ENCODE data around the gene LIPA. TPM values are rescaled to one million over a fixed set of nuclear protein-coding genes. Genes with fewer than 3 reads are reported as not detected.

LIPA gene
- total RNA-seq, 1 donor from 2014 or later: 20.1 TPM

DNA sequence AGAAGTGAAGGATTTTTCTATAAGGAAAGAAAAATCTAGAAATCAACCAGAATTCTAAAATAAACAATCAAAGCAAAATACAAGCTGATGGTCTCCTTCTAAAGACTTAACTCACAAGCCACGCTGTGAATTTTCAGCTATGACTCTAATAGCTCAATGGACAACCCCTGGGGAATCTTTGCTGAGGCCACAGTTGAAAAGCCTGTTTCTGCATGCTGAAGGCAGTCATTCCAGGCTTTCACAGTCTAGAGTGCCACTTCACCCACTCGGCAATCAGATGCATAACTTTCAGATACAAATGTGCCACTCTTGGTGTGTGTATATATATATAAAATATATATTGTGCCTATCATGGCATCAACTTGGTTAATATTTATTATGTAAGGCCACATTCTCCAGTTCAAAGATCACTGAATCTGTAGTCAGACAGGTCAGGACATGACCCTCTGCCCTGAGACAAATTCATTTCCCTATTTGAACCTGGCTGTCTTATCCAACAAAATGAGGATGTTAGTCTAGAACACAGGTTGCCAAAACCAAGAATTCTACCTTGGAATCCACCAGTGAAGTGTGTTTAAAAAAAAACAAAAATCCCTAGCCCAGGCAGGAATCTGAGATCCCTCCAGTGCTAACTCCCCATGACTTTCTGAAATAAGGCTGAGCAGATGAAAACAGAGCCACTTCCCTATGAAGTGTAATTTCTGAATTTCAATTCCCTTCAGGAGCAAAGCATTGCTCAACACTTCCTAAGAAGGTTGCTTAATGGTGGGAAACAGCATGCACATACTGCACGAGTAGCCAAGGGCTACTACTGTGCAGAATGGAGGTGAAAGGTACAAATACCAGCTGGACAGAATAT is 9.9 kb downstream of the LIPA start:
- intact Hi-C loops (cut with micrococcal nuclease): no loop called here

DNA sequence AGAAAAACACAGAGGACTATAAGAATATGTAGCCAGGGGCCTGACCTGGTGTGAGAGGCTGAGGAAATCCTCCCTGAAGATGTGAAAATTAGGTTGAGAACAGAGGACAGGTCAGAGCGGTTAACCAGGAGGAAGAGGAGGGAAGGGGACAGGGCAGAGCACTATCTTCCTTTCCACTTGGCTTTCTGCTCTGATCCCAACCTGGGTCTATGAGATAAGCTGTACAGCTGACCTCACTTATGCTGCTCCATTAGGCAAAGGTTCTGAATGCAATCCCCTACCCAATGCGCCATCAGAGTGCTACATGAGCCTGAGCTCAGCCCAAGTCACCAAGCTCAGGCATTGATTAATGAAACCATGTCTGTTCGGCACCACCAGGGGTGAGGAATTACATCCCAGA is 10.5 kb downstream of the LIPA start:
- intact Hi-C loops (cut with micrococcal nuclease): no loop called here

DNA sequence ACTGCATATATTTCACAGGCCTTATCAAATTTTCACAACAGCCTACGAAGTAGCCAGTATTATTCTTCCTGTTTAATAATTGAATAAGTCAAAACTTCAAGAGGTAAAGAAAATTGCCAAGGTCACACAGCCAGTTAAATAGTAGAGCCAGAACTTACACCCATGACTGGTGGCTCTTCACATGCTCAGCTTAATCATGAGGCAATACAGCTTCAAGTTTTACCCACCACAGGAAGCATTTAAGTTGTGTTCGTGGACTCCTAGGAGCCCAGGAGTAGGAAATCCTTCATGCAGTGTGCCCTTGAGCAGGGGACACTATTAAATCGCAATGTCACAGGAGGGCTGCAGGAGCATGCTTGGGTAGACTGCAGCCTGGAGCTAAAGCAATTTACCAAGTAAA is 11.1 kb downstream of the LIPA start:
- intact Hi-C loops (cut with micrococcal nuclease): no loop called here

DNA sequence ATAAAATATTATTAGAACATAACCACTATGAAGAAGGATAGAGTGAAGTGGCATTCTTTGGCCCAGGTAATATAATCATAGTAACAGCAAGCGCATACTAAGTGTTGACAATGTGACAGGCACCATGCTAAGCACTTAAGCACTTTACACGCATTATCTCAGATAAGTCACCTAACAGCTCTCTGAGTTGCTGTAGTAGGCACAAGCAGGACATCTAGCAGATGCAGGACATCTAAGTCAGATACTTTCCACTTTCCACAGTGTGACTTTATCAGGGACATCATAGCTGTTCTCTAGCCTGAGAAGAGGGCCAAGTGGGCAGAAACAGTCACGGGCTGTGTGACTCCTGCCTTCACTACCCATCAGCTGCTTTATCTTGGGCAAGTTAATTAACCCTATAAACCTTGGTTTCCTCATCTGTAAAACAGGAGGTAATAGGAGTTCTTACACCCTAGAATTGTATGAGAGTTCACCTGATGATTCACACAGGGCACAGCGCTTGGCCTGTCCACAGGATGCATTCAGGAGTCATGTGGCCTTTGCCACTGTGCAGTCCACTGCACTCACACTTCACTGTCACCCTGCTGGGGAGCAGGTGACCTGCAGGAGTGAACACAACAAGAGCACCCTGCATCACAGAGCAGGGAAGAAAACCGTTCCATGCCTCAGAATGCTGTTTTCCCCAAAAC is 12.5 kb downstream of the LIPA start:
- intact Hi-C loops (cut with micrococcal nuclease): no loop called here

DNA sequence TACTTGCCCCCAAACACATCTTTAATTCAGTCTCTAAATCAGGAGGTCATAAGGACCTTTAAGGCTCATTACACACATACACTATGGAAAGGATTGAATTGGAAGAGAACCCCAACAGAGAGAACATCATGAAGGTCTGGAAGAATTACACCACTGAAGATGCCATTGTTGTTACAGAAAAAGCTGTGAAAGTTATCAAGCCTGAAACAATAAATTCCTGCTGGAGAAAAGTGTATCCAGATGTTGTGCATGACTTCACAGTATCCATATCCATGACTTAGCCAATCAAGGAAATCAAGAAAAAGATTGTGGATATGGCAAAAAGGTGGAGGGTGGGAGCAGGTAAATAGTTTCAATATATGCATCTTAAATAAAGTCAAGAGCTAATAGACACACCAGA is 13.7 kb downstream of the LIPA start:
- intact Hi-C loops (cut with micrococcal nuclease): no loop called here

DNA sequence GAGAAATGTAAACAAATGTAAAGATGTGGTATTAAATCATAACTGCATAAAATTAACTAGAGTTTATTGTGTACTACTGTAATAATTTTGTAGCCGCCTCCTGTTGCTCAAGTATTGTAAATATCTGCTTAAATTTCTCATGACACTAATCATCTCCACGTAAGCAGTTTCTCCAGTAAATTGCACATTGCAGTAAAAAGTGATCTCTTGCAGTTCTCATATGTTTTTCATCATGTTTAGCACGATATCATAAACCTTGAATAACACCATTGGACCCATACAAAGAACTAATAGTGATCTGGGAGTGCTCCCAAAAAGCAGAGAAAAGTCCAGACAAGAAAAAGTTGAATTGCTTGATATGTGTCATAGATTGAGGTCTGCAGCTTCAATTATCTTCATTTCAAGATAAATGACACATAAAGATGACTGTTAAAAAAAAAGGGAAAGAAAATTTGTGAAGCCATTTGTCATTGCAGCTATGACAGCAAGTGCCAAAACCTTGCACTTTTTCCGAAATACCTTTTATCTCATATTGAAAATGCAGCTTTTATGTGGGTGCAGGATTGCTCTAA is 15.3 kb downstream of the LIPA start:
- intact Hi-C loops (cut with micrococcal nuclease): no loop called here

DNA sequence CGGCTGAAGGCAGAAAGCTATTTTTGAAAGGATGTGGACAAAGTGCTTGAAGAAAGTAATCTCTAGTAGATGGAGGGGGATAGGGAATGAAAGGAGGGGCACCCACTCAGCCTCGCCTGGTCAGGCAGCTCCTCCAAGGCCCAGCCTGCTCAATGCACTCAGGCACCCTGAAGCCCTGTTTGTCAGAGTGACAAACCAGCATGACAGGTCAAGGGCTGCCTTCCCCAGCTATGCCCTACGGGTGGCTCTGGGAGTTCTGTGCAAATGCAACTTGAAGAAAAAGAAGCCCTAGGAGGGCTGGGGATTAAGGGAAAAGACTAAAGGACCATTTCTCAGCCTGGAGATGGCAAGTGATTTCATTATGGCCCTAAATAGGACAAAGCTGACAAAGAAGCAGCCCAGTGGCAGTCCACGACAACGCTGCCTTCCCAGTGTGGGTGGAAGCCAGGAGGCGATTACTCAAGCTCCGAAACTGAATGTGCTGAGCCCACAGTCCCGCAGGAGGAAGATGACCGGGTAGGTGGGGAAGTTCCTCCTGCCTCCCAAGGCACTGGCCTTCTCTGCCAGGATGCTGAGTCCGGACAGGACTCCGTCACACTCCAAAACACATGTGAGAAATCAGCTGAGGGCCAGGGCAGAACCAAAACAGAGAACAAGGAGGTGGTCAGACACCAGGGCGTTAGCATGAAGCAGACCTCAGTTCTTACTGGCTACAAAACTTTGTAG is 16.3 kb downstream of the LIPA start:
- intact Hi-C loops (cut with micrococcal nuclease): no loop called here

DNA sequence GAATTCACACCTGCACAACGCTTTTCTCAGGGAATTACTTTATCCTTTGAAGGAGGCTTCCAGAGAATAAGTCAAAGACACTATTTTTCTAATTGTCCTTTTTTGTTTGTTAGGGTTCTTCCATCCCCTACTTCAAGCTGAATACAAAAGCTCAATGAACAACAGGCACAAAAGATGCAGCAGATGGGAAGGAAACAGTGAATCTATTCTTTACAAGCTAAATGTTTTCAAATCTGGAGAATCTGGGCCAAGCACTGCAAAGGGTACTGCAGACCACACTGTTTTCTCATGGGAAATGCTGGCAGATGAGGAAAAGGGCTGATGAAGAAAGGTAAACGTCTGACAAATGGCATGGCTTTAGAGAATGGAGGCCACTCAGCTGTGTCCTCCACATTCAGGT is 18.5 kb downstream of the LIPA start:
- intact Hi-C loops (cut with micrococcal nuclease): no loop called here

DNA sequence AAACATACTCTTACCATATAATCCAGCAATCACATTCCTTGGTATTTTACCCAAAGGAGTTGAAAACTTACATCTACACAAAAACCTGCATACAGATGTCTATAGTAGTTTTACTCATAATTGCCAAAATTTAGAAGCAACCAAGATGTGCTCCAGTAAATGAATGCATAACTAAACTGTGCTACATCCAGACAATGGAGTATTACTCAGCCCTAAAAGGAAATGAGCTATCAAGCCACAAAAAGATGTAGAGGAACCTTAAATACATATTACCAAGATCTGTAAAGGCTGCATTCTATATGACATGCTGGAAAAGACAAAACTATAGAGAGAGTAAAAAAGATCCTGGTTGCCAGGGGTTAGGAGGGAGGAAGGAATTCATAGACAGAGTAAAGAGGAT is 22.6 kb downstream of the LIPA start:
- intact Hi-C loops (cut with micrococcal nuclease): no loop called here

DNA sequence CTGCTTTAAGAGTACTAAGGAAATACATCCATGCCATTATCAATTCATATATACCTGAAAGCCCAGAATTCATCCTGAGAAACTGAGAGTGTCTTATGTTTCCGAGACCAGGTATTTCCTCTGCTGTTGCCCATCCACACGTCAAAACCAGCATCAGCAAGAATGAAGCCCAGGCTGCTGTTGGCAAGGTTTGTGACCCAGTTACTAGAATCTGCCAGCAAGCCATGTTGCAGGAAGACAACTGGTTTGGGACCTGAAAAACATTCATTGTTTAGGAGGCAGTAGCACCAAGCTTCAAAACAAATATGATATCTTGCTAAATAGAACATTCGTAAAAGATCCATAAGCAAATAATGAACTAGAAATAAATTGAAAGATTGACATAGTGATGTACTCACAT is 23.4 kb downstream of the LIPA start:
- intact Hi-C loops (cut with micrococcal nuclease): no loop called here

DNA sequence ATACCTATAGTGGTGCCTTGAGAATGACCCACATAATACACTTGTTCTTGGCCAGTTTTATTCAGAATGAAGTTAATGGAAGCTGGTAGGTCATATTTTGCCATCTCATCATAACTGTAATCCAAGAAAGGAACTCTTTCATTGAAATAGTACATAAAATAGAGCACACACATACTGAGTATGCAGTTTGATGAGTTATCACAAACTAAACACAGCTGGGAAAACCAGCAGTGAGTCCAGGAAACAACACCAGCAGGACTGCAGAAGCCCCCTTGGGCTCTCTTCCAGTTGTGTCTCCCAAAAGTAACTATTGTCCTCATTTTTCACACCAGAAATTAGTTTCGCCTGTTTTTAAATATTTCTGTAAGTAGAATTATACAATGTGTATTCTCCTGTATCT is 24.7 kb downstream of the LIPA start:
- intact Hi-C loops (cut with micrococcal nuclease): no loop called here

DNA sequence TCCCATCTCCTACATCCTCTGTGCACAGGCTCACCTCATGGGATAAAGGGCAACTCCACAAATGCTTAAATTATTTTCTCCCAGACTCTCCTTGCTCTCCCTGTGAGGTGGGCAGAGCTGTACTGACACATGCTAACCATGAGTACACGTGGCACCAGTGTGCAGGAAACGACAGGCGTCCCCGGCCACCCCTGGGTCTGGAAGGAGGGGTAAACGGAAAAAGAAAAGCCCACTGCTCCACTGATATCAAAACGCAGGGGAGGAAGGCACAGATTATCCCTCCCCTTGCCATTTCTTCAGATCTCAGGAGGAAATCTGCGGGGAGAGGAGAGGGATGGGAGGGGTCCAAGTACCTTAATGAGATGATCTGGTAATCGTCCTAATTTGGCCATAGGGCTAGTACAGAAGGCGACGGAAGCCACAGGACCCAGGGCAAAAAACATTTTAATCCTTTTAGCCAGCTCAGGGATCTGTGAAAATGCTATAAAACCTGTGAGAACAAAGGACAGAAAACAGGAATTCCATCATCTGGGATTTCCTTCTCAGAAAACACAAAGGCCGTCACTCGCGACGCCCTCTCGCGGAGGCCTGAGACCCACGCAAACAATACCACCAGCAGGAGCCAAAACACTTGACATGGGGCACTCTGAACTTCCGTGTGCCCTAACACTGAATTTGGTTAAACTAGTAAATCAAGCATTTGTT is 26.7 kb downstream of the LIPA start:
- intact Hi-C loops (cut with micrococcal nuclease): no loop called here

DNA sequence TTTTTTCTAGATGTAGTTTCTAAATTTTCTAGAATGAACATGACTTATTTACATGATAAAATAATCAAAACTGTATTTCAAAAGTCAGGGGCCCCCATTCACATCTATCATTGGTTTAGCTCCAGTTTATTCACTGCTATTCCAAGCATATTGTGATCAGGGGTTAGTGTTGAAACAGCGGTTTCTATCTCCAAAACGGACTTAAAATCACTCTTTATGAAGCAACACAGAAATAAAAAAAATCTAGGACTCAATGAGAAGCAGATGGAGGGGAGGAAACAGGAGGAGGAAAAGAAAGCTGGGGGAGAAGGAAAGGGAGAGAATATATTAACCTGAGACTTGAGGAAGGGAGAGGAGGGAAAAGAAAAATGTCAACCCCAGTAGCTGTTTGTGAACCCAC is 29.7 kb downstream of the LIPA start:
- intact Hi-C loops (cut with micrococcal nuclease): no loop called here

DNA sequence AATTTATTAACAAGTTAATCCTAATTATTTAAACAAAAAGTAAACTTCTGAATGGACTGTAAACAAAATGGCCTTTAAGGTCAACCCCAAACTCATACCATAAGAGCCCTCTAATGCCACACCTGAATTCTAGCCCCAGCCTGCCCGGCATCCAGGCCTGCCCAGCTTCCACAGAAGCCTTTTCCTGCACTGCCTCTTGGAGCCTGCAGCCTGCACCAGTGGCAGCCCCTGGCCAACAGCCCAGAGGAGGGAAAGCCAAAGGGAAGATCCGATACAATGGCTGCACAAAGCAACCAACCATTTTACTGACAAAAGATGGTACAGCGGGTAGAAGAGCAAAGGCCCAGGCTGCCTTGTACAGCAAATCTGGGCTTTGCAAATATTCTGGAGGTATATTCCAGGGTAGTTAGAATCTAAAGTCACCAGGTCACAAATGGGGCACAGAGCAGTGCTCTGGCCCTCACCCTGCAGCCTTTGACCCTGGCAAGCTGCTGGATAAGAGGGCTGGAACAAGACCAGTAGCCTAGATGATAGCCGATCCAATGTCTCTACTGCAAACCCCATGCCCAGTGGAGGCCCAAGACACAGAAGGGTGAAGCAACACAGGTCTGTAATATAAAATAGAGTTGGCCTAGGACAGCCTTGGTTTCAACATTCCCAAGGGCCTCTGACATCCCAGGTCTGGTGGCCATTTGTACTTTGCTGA is 31.9 kb downstream of the LIPA start:
- intact Hi-C loops (cut with micrococcal nuclease): loop anchor here (2.0 kb wide), 1 partner anchor 531 kb away; no protein-coding TSS in a partner anchor

DNA sequence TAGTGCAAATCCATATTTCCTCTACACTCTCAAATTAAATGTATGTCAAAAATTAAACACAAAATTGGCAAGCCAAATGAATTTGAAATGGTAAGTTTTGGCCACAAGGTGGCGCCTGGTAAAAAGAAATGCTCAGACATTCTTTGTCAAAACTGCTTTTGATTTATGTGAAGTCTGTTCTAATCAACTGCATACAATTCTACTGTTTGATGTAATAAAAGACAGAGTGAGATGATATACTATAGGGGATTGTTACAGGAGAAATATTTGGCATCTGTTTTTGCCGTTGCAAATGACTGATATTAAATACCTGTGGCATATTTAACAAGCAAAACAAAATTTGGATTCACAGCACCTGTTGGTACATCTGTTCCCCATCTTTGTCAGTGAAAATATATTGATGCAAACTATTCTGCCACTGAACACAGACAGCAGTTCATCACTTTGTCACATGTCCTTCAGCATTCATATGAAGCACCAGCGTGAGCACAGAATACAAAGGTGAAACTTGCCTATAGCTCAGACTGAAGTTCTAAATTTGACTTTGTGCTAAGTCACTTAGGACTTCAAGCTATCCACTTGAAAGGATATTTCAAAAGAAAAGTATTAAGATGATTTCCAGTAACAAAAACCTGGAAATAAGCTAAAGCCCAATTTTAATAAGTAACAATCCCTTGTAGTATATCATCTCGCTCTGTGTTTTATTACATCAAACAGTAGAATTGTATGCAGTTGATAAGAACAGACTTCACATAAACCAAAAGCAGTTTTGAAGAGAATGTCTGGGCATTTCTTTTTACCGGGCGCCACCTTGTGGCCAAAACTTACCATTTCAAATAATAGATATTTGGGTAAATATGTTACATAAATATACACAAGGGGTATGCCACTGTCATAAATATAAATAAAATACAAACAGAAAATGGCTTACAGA is 34.3 kb downstream of the LIPA start:
- intact Hi-C loops (cut with micrococcal nuclease): loop anchor here (1.0 to 2.0 kb wide), 5 partner anchors 33 to 383 kb away; partner anchors contain the start of gene LIPA

DNA sequence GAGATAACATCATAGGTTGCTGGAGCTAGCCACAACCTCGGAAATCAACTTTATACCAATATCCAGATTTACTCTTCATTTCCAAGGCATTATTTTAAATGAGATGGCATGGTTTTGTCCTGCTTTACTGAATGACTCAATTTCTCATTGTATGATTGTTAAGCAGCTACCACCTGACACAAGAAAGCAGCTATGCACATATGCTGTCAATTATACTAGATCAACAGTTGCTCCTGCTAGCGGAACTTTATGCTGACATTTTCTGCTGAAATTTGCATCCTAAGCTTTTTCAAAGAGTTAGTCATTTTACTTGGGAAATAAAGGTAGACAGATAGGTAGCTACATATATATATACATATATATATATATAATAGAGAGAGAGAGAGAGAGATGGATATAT is 35.5 kb downstream of the LIPA start:
- intact Hi-C loops (cut with micrococcal nuclease): loop anchor here (2.0 kb wide), 2 partner anchors 35 to 381 kb away; partner anchors contain the start of gene LIPA

DNA sequence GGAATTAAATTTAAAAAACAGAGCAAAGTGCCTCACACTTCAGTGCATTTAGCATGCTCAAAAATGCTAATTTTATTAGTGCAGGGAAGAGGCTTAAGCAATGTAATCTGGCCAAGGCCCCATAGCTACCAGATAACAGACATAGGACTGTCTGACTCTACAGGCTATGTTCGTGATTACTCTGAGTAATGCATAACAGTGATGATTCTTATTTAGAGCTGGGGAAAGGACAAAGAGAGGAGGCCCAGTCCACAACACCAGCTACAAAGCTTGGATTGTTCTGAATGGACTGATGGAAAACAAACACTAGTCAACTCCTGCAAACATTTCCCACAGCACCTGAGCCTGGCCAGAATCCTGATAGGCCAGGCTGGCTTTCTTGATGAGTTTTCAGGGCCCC is 36.1 kb downstream of the LIPA start:
- intact Hi-C loops (cut with micrococcal nuclease): no loop called here

DNA sequence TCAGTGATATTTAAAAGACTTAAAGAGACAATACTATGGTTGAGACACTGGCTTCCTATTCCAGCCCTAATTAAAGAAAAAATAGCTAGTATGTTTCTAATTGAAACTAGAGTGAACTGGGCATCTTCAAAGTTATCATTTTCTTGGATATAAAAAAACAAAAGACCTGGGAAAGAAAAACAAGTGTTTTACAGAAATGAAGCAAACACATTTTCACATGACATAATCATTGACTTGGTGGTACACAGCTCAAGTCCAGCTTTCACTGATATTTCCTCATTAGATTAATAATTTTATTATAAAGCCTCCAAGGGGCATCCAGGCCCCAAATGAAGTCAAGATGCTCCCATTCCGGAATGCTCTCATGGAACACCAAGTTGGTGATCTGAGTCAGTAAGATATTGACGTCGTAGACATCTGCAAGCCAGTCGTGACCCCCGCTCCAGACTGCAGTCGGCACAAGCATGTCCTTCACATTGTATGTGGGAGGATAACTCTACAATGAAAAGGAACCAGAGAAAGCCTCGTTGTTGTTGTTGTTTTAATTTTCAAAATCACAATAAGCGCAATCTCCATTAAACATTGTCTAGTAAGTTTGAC is 36.9 kb downstream of the LIPA start:
- intact Hi-C loops (cut with micrococcal nuclease): loop anchor here (5.0 kb wide), 1 partner anchor 132 kb away; no protein-coding TSS in a partner anchor
